Iris pigment epithelial cell (primary cell): Measurements from ENCODE around the gene SNAI3.
"Not testable (repeated sequence)": the region's sequence is repeated elsewhere in the genome, so short reads cannot be mapped to it uniquely, and the experiment has no call there.

Source experiments
- DNase-seq: peaks from one replicate; pipeline ENCODE4 v3.0.0-alpha.2; 2011; ENCODE audit warnings: low read depth

The SNAI3 gene

GRCh38 chr16:88690341-88691128 lies 4.2 kb upstream of the SNAI3 start:
- DNase-seq: no peak

- DNase-seq: no peak
Measured at GRCh38 chr16:88688013-88688778, 1.9 kb upstream of the SNAI3 start.

DNA sequence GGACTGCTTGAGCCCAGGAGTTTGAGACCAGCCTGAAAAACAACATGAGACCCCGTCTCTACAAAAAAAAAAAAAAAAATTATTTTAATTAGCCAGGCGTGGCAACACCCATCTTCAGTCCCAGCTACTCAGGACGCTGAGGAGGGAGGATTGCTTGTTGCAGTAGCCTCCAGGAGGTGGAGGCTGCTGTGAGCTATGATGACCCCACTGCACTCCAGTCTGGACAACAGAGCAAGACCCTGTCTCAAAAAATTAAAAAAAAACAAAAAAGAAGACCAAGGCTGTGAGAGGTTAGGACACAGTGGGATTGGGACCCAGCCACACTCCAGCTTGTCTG lies 1.3 kb upstream of the SNAI3 start:
- DNase-seq: no peak

GRCh38 chr16:88687254-88687576 lies 908 bp upstream of the SNAI3 start:
- no peak for DNase-seq

DNA sequence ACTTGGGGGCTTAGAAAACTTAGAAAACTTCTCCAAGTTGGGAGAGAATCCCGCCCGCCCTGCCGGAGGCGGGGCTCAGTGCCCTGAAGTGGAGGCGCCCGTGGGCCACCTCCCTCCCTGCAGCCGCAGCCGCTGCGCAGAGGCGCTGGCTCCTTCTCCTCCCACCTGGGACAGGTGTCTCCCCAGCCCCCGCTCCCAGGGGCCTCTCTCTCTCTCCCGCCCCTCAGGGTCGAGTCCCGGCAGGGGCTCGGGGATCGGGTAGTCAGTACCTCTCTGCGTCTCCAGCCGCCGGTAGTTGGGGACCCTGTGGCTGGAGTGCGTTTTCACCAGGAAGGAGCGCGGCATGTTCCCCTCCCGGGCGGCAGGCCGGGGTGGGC lies 257 bp downstream of the SNAI3 start:
- no peak for DNase-seq

DNA sequence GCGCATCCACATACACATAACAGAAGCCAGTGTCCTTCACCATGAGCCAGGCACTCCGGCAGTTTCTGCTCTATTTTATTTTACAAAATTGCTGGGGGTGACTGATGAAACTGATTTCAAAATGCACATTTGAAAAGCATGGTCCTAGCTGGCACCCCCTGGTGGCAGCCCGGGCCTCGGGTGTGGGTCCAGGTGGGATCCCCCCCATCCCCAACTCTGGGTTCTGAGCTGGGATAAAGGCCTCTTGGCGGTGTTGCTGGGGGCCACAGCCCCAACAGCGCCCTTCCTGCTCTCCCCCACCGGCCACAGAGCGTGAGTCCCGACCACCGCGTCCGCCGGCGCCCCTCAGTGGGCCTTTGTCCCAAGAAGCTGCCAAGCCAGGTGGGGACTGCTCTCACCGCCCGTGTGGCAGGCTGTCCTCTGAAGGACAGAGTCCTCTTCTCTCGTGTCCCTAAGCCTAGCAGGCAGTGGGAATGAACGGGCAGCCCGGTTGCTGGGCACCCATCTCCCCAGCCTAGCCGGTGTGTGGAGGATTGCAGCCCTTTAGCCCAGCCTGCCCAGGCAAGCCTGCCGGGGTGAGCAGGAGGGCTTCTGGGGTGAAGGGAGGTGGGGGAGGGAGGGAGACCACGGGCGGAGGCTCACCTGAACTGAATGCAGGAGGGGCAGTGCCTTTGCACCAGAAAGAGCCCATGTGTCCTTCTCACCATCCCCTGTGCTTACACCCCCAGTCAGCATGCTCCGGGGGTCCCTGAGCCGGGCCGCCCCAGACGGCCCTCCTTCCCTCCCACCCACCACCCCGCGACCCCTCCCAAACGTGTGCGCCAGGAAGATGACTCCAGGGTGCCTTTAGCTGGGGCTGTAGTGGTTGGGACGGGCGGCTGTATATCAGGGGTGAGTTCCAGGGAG lies 898 bp downstream of the SNAI3 start:
- peak; percentile 66 for DNase-seq

GRCh38 chr16:88684569-88685155 lies 1.6 kb downstream of the SNAI3 start:
- no peak for DNase-seq

DNA sequence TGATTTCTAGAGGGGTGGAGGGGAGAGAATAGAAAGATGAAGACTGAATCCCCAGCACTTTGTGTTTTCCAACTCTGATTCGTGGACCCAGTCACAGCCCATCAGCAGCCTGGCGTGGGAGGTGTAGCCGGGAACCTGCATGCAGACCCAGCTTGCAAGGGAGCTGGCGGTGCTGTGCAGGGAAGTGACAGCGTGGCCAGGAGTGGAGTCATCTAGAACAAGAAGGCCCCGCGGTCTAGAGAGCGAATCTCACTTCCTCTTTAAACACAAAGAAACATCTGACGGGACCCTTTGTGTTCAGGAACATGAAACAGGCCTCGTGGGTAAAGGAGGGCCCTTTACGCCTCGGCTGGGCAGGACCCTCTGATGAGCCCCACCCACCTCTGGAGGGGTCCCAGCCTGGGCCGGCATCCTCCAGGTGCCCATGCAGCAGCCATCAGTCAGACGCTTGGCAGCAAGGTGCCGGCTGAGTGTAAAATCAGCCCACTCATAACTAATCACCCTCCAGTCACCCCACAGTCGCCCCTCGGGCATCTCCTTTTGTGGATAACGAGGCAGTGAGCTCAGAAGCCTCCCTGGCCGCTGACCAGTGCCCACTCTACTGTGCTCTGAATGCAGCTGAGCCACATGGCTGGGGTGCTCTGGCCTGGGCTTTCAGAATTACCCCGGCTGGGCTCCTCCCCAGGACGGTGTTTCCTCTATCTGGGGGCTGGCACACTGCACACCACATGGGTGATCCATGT lies 4.4 kb downstream of the SNAI3 start:
- no peak for DNase-seq

DNA sequence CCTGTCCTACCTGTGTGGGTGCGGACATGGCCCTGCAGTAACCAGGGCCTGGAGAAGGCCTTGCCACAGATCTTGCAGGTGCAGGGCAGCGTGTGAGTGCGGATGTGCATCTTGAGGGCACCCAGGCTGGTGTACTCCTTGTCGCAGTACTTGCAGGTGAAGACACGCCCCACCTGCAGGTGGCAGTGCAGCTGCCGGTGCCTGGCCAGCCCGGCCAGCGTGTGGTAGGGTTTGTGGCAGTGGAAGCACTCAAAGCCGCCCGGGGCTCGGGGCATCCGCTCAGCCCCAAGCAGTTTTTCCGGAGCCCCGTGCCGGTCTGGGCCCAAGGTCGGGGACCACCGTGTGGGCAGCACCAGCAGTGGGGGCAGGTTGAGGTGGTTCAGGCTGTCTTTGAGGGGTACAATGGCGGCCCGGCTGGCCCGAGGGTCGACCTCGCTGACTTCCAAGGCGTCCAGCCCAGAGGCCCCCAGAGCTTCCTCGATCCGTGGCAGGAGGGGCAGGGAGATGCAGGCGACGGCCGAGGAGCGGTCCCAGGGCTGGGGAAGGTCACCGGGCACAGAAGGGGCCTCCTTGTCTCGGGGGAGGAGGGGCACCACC lies 5.1 kb downstream of the SNAI3 start:
- no peak for DNase-seq

- DNase-seq: no peak
Measured at GRCh38 chr16:88680554-88681083, 5.7 kb downstream of the SNAI3 start.

- no peak for DNase-seq
Measured at GRCh38 chr16:88678224-88678979, 7.9 kb downstream of the SNAI3 start.

- no peak for DNase-seq
Measured at GRCh38 chr16:88677721-88678120, 8.6 kb downstream of the SNAI3 start.

DNA sequence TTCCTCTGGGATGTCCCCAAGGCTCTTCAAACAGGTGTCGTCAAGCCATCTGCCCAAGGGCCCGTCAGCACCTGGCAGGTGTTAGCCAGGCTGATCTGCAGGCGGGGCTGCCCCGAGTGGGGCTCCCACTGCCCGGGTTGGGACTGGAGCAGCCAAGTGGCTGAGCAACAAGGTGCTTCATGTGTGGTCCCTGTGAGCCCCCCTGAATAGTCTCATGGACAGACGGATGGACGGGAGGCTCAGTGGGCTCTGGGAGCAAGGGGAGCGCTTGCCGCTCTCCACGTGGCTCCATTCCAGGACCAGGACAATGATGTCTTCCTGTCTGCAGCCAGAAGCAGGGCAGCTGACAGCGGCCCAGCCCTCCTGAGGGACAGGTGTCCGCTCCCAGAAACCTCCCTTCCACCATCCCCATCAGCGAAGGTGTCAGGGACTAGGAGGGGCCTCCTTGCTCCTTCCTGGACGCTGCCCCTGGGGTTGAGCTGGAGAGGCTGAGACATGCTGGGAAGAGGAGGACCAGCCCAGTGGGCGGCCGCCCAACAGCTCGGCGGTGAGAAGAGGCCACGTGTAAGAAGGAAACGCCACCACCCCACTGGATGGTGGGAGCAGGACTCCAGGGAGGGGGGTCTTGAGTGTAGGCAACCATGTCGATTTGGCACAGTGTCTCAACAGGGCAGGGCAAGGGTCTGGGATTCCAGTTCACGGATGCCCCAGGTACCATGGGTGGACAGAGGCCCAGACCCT lies 9.6 kb downstream of the SNAI3 start:
- no peak for DNase-seq

GRCh38 chr16:88673716-88674379 lies 12.5 kb downstream of the SNAI3 start:
- DNase-seq: no peak

DNA sequence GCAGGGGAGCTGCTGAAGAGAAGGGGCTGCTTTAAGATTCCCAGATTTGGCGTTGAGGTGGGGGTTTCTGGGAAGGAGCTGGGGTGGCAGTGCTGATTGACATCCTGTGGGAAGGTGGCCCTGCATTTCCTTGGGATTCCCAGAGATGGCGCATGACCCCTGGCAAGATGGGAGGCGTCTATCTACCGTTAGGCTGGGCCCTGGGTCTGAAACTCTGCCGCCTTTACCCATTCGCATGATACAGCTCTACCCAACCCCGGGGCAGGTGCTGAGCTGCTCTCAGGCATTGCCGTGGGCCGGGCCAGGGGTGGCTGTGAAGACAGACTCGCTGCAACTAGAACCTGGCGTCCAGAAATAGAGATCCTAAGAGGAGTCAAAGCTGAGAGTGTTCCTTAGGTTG lies 13.5 kb downstream of the SNAI3 start:
- DNase-seq: no peak

DNA sequence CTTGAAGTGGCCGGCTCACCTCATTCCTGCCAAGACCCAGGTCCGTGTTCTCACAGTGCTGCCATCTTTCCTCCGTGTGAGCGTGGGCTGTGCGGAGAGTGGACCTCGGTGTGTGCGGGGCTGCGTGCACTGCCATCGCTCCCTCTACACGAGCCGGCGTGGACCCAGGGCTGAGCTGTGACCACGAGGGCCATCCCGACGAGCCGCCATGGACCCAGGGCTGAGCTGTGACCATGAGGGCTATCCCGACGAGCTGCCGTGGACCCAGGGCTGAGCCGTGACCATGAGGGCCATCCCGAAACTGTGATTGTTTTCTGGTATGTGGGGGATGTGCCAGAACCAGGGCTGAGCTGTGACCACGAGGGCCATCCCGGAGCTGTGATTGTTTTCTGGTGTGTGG lies 14.5 kb downstream of the SNAI3 start:
- DNase-seq: no peak

DNA sequence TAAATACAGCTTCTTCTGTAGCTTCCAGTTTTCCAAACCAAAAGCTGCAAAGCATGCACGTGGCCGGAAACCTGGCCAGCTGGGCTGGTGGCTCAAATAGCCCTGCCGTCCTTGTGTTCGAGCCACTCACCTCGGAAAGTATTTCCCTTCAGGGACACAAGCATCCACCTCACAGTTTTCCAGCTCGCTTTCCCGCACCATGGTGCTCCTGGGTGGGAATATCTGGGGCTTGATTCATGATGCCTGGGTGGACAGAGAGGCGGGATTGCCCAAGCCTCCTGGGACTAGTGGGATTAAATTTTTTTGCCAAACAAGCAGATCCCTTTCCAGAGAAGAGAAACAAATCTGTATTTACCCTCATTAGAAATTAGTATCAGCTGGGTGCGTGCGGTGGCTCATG lies 16.3 kb downstream of the SNAI3 start:
- no peak for DNase-seq

- DNase-seq: not testable (repeated sequence)
Measured at GRCh38 chr16:88669493-88669892, 16.8 kb downstream of the SNAI3 start.

- peak; percentile 34 for DNase-seq
Measured at GRCh38 chr16:88667461-88667860, 18.8 kb downstream of the SNAI3 start.
